ENCODE measurements around the gene DXO. TPM values are rescaled to one million over a fixed set of nuclear protein-coding genes. Genes with fewer than 3 reads are reported as not detected.

The DXO gene
- total RNA-seq, 4 donors from 2014 or later = 21.3 to 36.4 (median 33.9) TPM

GRCh38 chr6:31927863-31928671 lies 43.9 kb downstream of the DXO start:
- H3K4me3 ChIP-seq (replicated peaks in 1 of 3) = no peak overlapping the region
- H3K27me3 ChIP-seq = no peaks in the 10 kb centered on the region
- no peaks in the 10 kb centered on the region for H3K4me1 ChIP-seq
- no peaks in the 10 kb centered on the region for H3K36me3 ChIP-seq
- DNase-seq = no peak
- 76 to 77% methylated on average over 10 to 11 of the region's 11 CpGs for WGBS, 2 donors
- no peak overlapping the region for H3K27ac ChIP-seq
- intact Hi-C loops (cut with DNase I) = no loop called here
- no peak for TF ChIP-seq POLR2A (IDR thresholded peaks at IDR 0.05)
- TF ChIP-seq CTCF (IDR thresholded peaks at IDR 0.05) = no peak
- H3K9me3 ChIP-seq = no peaks in the 10 kb centered on the region

- no peak within 1 kb of the TSS for H3K27ac ChIP-seq
- no peak within 1 kb of the TSS for H3K4me3 ChIP-seq (replicated peaks in 1 of 3)
- intact Hi-C loops (cut with DNase I) = no loop called here
- no peak for TF ChIP-seq POLR2A (IDR thresholded peaks at IDR 0.05)
- no peak for TF ChIP-seq CTCF (IDR thresholded peaks at IDR 0.05)
- no peak for DNase-seq
- H3K36me3 ChIP-seq = no peaks in the 10 kb centered on the region
- H3K9me3 ChIP-seq = no peaks in the 10 kb centered on the region
- WGBS, 2 donors = 68 to 70% methylated on average over 11 of the region's 11 CpGs
- H3K4me1 ChIP-seq = no peaks in the 10 kb centered on the region
- H3K27me3 ChIP-seq = no peaks in the 10 kb centered on the region
These were observed 44.6 kb downstream of the DXO start, which contains the start of gene C2 for GRCh38 chr6:31927242-31927862. C2 (plus strand) TSS chr6:31927717; CDS start chr6:31927753, 36 bp downstream.

- peak; percentile 32 to 38 for DNase-seq
- intact Hi-C loops (cut with DNase I) = no loop called here
These were observed 49.0 kb downstream of the DXO start for GRCh38 chr6:31922942-31923341.

GRCh38 chr6:31920811-31921210 lies 51.1 kb downstream of the DXO start:
- 64 to 84% methylated on average over 1 to 2 of the region's 2 CpGs for WGBS, 2 donors
- H3K4me1 ChIP-seq = no peaks in the 10 kb centered on the region
- H3K27me3 ChIP-seq = no peaks in the 10 kb centered on the region
- H3K9me3 ChIP-seq = no peaks in the 10 kb centered on the region
- H3K36me3 ChIP-seq = no peaks in the 10 kb centered on the region
- DNase-seq = no peak
- no peak overlapping the region for H3K27ac ChIP-seq
- TF ChIP-seq CTCF (IDR thresholded peaks at IDR 0.05) (no peak), POLR2A (IDR thresholded peaks at IDR 0.05) (no peak)
- no peak overlapping the region for H3K4me3 ChIP-seq (replicated peaks in 1 of 3)
- intact Hi-C loops (cut with DNase I) = no loop called here

More at GRCh38 chr6:31922942-31923341, 49.0 kb downstream of the DXO start:
- H3K27me3 ChIP-seq = no peaks in the 10 kb centered on the region
- no peaks in the 10 kb centered on the region for H3K36me3 ChIP-seq
- TF ChIP-seq POLR2A (IDR thresholded peaks at IDR 0.05) = no peak
- peak in 2 of 6 experiments; percentile 17 to 19 for TF ChIP-seq CTCF (IDR thresholded peaks at IDR 0.05)
- H3K27ac ChIP-seq = no peak overlapping the region
- no peaks in the 10 kb centered on the region for H3K4me1 ChIP-seq
- H3K9me3 ChIP-seq = no peaks in the 10 kb centered on the region
- 13 to 20% methylated on average over 5 of the region's 5 CpGs for WGBS, 2 donors
- H3K4me3 ChIP-seq (replicated peaks in 1 of 3) = no peak overlapping the region

MicroRNA genes within 50 kb of the gene (microRNA counts, 767-probe panel; counts per million panel counts)
- 0 counts per million in 2 donors for microRNA hsa-miR-1236

Small RNAs within 50 kb of the gene (microRNA-seq; reads per million reads assigned to microRNA genes)
- not detected for gene MIR1236

Small RNAs within 50 kb of the gene (small RNA-seq; reads per million reads assigned to genes)
- not detected for gene AL645922.1

Other genes with a start within 250 kb of the DXO start
- gene MPIG6B, start 248.8 kb downstream of the DXO start, total RNA-seq = 1 to 10 TPM in 1 of 4 donors, under 1 TPM in 1, not detected in 2; 0.54 to 1.8 TPM
- 100 to 1,000 TPM in 3 of 4 donors, 10 to 100 TPM in 1; 99.9 to 117 (median 114) TPM for gene DDAH2, start 242.8 kb downstream of the DXO start, total RNA-seq
- gene CLIC1, start 235.6 kb downstream of the DXO start, total RNA-seq = 100 to 1,000 TPM; 222 to 314 (median 247) TPM
- gene MSH5, start 232.1 kb downstream of the DXO start, total RNA-seq = 10 to 100 TPM in 1 of 4 donors, 1 to 10 TPM in 3; 5.6 to 11.2 (median 7.2) TPM
- 1 to 10 TPM in 3 of 4 donors, not detected in 1; 2.0 to 4.2 (median 3.0) TPM for gene SAPCD1, start 209.5 kb downstream of the DXO start, total RNA-seq
- 1 to 10 TPM; 1.2 to 8.9 (median 5.4) TPM for gene VWA7, start 194.8 kb downstream of the DXO start, total RNA-seq
- 100 to 1,000 TPM in 1 of 4 donors, 10 to 100 TPM in 3; 33.8 to 120 (median 39.9) TPM for gene VARS1, start 176.4 kb downstream of the DXO start, total RNA-seq
- gene LSM2, start 165.2 kb downstream of the DXO start, total RNA-seq = 10 to 100 TPM; 29.2 to 48.4 (median 36.5) TPM
- 1 to 10 TPM; 3.5 to 4.1 (median 3.9) TPM for gene HSPA1L, start 156.9 kb downstream of the DXO start, total RNA-seq
- 100 to 1,000 TPM; 148 to 320 (median 190) TPM for gene HSPA1A, start 156.6 kb downstream of the DXO start, total RNA-seq
- 100 to 1,000 TPM; 194 to 330 (median 256) TPM for gene HSPA1B, start 144.4 kb downstream of the DXO start, total RNA-seq
- gene NEU1, start 109.3 kb downstream of the DXO start, total RNA-seq = 10 to 100 TPM; 54.4 to 98.1 (median 65.9) TPM
- 10 to 100 TPM in 2 of 4 donors, 1 to 10 TPM in 2; 1.6 to 16.2 (median 7.7) TPM for gene SLC44A4, start 93.1 kb downstream of the DXO start, total RNA-seq
- gene EHMT2, start 74.4 kb downstream of the DXO start, total RNA-seq = 10 to 100 TPM; 26.9 to 47.7 (median 38.7) TPM
- 1 to 10 TPM in 3 of 4 donors, under 1 TPM in 1; 0.94 to 2.9 (median 1.5) TPM for gene ZBTB12, start 70.1 kb downstream of the DXO start, total RNA-seq
- gene C2, start 44.4 kb downstream of the DXO start, total RNA-seq = 1 to 10 TPM; 2.5 to 6.2 (median 4.4) TPM
- 10 to 100 TPM; 10.5 to 36.7 (median 16.4) TPM for gene CFB, start 26.0 kb downstream of the DXO start, total RNA-seq
- 100 to 1,000 TPM in 3 of 4 donors, 10 to 100 TPM in 1; 83.2 to 114 (median 106) TPM for gene NELFE, start 13.2 kb downstream of the DXO start, total RNA-seq
- gene SKIC2, start 13.0 kb downstream of the DXO start, total RNA-seq = 10 to 100 TPM; 35.1 to 47.1 (median 39.4) TPM
- gene C4A, start 9.9 kb upstream of the DXO start, total RNA-seq = 100 to 1,000 TPM; 181 to 401 (median 227) TPM
- gene C4B, start 42.7 kb upstream of the DXO start, total RNA-seq = 100 to 1,000 TPM; 233 to 370 (median 285) TPM
- gene CYP21A2, start 66.3 kb upstream of the DXO start, total RNA-seq = 1 to 10 TPM in 1 of 4 donors, under 1 TPM in 2, not detected in 1; 0.24 to 1.7 (median 0.33) TPM
- gene TNXB, start 137.2 kb upstream of the DXO start, total RNA-seq = 100 to 1,000 TPM in 2 of 4 donors, 10 to 100 TPM in 2; 42.2 to 112 (median 80.9) TPM
- gene ATF6B, start 156.1 kb upstream of the DXO start, total RNA-seq = 10 to 100 TPM; 41.5 to 63.5 (median 57.3) TPM
- gene FKBPL, start 158.2 kb upstream of the DXO start, total RNA-seq = 10 to 100 TPM in 1 of 4 donors, 1 to 10 TPM in 3; 3.6 to 11.8 (median 6.8) TPM
- under 1 TPM in 3 of 4 donors, not detected in 1; 0.49 to 0.81 (median 0.67) TPM for gene PRRT1, start 179.8 kb upstream of the DXO start, total RNA-seq
- 10 to 100 TPM; 13.0 to 26.1 (median 24.1) TPM for gene PPT2, start 182.0 kb upstream of the DXO start, total RNA-seq
- 1 to 10 TPM; 2.3 to 9.8 (median 6.5) TPM for gene EGFL8, start 192.5 kb upstream of the DXO start, total RNA-seq
- gene AGPAT1, start 203.9 kb upstream of the DXO start, total RNA-seq = 10 to 100 TPM; 48.6 to 69.2 (median 54.8) TPM
- 100 to 1,000 TPM in 3 of 4 donors, 10 to 100 TPM in 1; 64.0 to 114 (median 107) TPM for gene RNF5, start 206.3 kb upstream of the DXO start, total RNA-seq
- 10 to 100 TPM; 10.3 to 70.6 (median 36.8) TPM for gene AGER, start 212.1 kb upstream of the DXO start, total RNA-seq
- 10 to 100 TPM; 66.0 to 93.4 (median 74.2) TPM for gene PBX2, start 218.1 kb upstream of the DXO start, total RNA-seq
- 1 to 10 TPM; 4.2 to 6.5 (median 5.5) TPM for gene GPSM3, start 220.5 kb upstream of the DXO start, total RNA-seq

All from thyroid gland (tissue), 4 donors.